IMR-90 (cell line): ENCODE results near the gene TAS2R40. TPM values are rescaled to one million over a fixed set of nuclear protein-coding genes. Genes with fewer than 3 reads are reported as not detected.

Source experiments
- ATAC-seq: fragments of 200-7000 bp; cut with Tn5 transposase; 2 replicates; pipeline ENCODE4 v1.9.1; 2020; ENCODE audit warnings: low read depth, mild to moderate bottlenecking, moderate library complexity
- BruUV-seq: library from RNA; stranded (reverse); fragments of 400-500 nt; replicated peaks from 2 replicates; lab custom pipeline; 2021; lab: Mats Ljungman, UMichigan
- CTCF ChIA-PET: fragments of 300-600 bp; formaldehyde crosslinking; extraction: SDS; loops from one replicate; lab custom pipeline; 2021; ENCODE audit warnings: antibody characterized with exemption; lab: Yijun Ruan, JAX
- POLR2A ChIA-PET: fragments of 300-600 bp; sonication (Branson Sonifier 250); formaldehyde crosslinking; loops from one replicate; lab custom pipeline; 2022; ENCODE audit warnings: antibody characterized with exemption; ENCODE audit not compliant: unreplicated experiment; lab: Charles Lee
- DNase-seq: peaks from one replicate; pipeline ENCODE4 v3.0.0; 2013
- H2AFZ ChIP-seq: replicated peaks from 2 replicates; pipeline ENCODE3; 2013; ENCODE audit warnings: low read length, mild to moderate bottlenecking; ENCODE audit not compliant: poor library complexity
- H2AK5ac ChIP-seq: 2 replicates; pipeline ENCODE4 v1.6.1; 2013; ENCODE audit warnings: low read depth, low read length, inconsistent platforms
- H2AK9ac ChIP-seq: replicated peaks from 2 replicates; pipeline ENCODE3; 2013; ENCODE audit warnings: mild to moderate bottlenecking, low read depth, low read length, moderate library complexity; ENCODE audit not compliant: poor library complexity
- H2BK120ac ChIP-seq: 2 replicates; pipeline ENCODE4 v1.6.1; 2013; ENCODE audit warnings: low read depth, low read length, inconsistent platforms
- H2BK15ac ChIP-seq: 3 replicates; pipeline ENCODE4 v1.6.1; 2013; ENCODE audit warnings: low read depth, low read length, inconsistent platforms
- H2BK20ac ChIP-seq: 2 replicates; pipeline ENCODE4 v1.6.1; 2013; ENCODE audit warnings: low read depth, mild to moderate bottlenecking, inconsistent platforms, low read length, moderate library complexity
- H2BK5ac ChIP-seq: 2 replicates; pipeline ENCODE4 v1.6.1; 2013; ENCODE audit warnings: mild to moderate bottlenecking, low read depth, low read length, inconsistent platforms; ENCODE audit not compliant: poor library complexity, severe bottlenecking
- H3K14ac ChIP-seq: replicated peaks from 2 replicates; pipeline ENCODE4 v1.6.1; 2013; ENCODE audit warnings: low read depth, low read length, inconsistent platforms
- H3K18ac ChIP-seq: 2 replicates; pipeline ENCODE4 v1.6.1; 2013; ENCODE audit warnings: low read depth, low read length, control low read depth
- H3K23ac ChIP-seq: 2 replicates; pipeline ENCODE4 v1.6.1; 2013; ENCODE audit warnings: low read depth, low read length, inconsistent platforms
- H3K27ac ChIP-seq: 2 replicates; pipeline ENCODE4 v1.5.1; 2013; ENCODE audit warnings: mild to moderate bottlenecking, control low read depth, low read length; ENCODE audit not compliant: insufficient read depth
- H3K27me3 ChIP-seq: 2 replicates; pipeline ENCODE4 v1.6.1; 2013; ENCODE audit warnings: low read length; ENCODE audit not compliant: control insufficient read depth, insufficient read depth
- H3K36me3 ChIP-seq: 2 replicates; pipeline ENCODE4 v1.6.1; 2013; ENCODE audit warnings: low read length, mixed read lengths; ENCODE audit not compliant: control insufficient read depth, insufficient read depth
- H3K4ac ChIP-seq: 2 replicates; pipeline ENCODE4 v1.6.1; 2013; ENCODE audit warnings: low read depth, low read length, inconsistent platforms
- H3K4me1 ChIP-seq: 2 replicates; pipeline ENCODE4 v1.6.1; 2013; ENCODE audit warnings: low read length, mixed read lengths; ENCODE audit not compliant: control insufficient read depth, insufficient read depth
- H3K4me2 ChIP-seq: 2 replicates; pipeline ENCODE4 v1.6.1; 2013; ENCODE audit warnings: low read depth, mild to moderate bottlenecking, control low read depth, low read length, moderate library complexity
- H3K4me3 ChIP-seq: 2 replicates; pipeline ENCODE4 v1.5.1; 2013; ENCODE audit warnings: low read depth, mild to moderate bottlenecking, control low read depth, low read length, moderate library complexity; ENCODE audit not compliant: insufficient read depth
- H3K56ac ChIP-seq: 2 replicates; pipeline ENCODE4 v1.6.1; 2013; ENCODE audit warnings: low read length, inconsistent platforms; ENCODE audit not compliant: insufficient read depth; ENCODE audit errors: extremely low read depth
- H3K79me1 ChIP-seq, 2 experiments: 2 replicates each; pipeline ENCODE4 v1.6.1; 2013; ENCODE audit warnings: low read length in 2 of 2, inconsistent platforms in 1 of 2, low read depth in 1 of 2
- H3K9ac ChIP-seq: 2 replicates; pipeline ENCODE4 v1.6.1; 2013; ENCODE audit warnings: low read depth, low read length, control low read depth
- H3K9me1 ChIP-seq: 2 replicates; pipeline ENCODE4 v1.6.1; 2013; ENCODE audit warnings: low read length, inconsistent platforms; ENCODE audit not compliant: insufficient read depth
- H3K9me3 ChIP-seq: 2 replicates; pipeline ENCODE4 v1.6.1; 2013; ENCODE audit warnings: low read length; ENCODE audit not compliant: control insufficient read depth, insufficient read depth
- H4K20me1 ChIP-seq: 2 replicates; pipeline ENCODE4 v1.6.1; 2013; ENCODE audit warnings: low read length, inconsistent platforms; ENCODE audit not compliant: insufficient read depth
- H4K5ac ChIP-seq: 2 replicates; pipeline ENCODE4 v1.6.1; 2013; ENCODE audit warnings: mild to moderate bottlenecking, low read depth, low read length, control low read depth
- H4K8ac ChIP-seq, 2 experiments: 2 replicates each; pipeline ENCODE4 v1.6.1; 2013; ENCODE audit warnings: low read depth in 2 of 2, low read length in 2 of 2, control low read depth in 1 of 2, inconsistent platforms in 1 of 2
- H4K91ac ChIP-seq: 2 replicates; pipeline ENCODE4 v1.6.1; 2013; ENCODE audit warnings: low read depth, low read length, inconsistent platforms; ENCODE audit not compliant: insufficient read depth
- BHLHE40 ChIP-seq: fragments of 150-350 bp; IDR thresholded peaks from 2 replicates; pipeline ENCODE4 v1.6.1; 2016; ENCODE audit warnings: mild to moderate bottlenecking, low read depth, low read length
- CEBPB ChIP-seq: IDR thresholded peaks from 2 replicates; pipeline ENCODE4 v1.6.1; 2012; ENCODE audit warnings: low read depth, low read length, improper control_type of control experiment
- FOS ChIP-seq: fragments of 150-350 bp; IDR thresholded peaks from 2 replicates; pipeline ENCODE4 v1.6.1; 2016; ENCODE audit warnings: low read depth, low read length
- MAFK ChIP-seq: IDR thresholded peaks from 2 replicates; pipeline ENCODE4 v1.6.1; 2012; ENCODE audit warnings: low read depth, low read length, improper control_type of control experiment
- MAZ ChIP-seq: IDR thresholded peaks from 2 replicates; pipeline ENCODE4 v1.6.1; 2012; ENCODE audit warnings: low read depth, mild to moderate bottlenecking, low read length, improper control_type of control experiment, moderate library complexity, borderline replicate concordance
- MXI1 ChIP-seq: IDR thresholded peaks from 2 replicates; pipeline ENCODE4 v1.6.1; 2012; ENCODE audit warnings: low read depth, mild to moderate bottlenecking, low read length, moderate library complexity, borderline replicate concordance
- NFE2L2 ChIP-seq: fragments of 150-350 bp; IDR thresholded peaks from 2 replicates; pipeline ENCODE4 v1.6.1; 2016; ENCODE audit warnings: low read depth, mild to moderate bottlenecking, low read length
- POLR2A ChIP-seq: IDR thresholded peaks from 2 replicates; pipeline ENCODE4 v1.6.1; 2012; ENCODE audit warnings: mild to moderate bottlenecking, low read depth, low read length
- RAD21 ChIP-seq: IDR thresholded peaks from 2 replicates; pipeline ENCODE4 v1.6.1; 2012; ENCODE audit warnings: low read length, improper control_type of control experiment
- RCOR1 ChIP-seq: IDR thresholded peaks from 2 replicates; pipeline ENCODE4 v1.6.1; 2012; ENCODE audit warnings: mild to moderate bottlenecking, low read length, improper control_type of control experiment; ENCODE audit not compliant: insufficient replicate concordance
- RFX5 ChIP-seq: IDR thresholded peaks from 2 replicates; pipeline ENCODE4 v1.8.0; 2012; ENCODE audit warnings: low read depth, mild to moderate bottlenecking, low read length, moderate library complexity
- SMC3 ChIP-seq: fragments of 150-350 bp; IDR thresholded peaks from 2 replicates; pipeline ENCODE4 v1.6.1; 2016; ENCODE audit warnings: low read depth, mild to moderate bottlenecking, antibody characterized with exemption, low read length, moderate library complexity
- WGBS, 2 experiments: methylation state at CpG; one replicate each; pipeline versions ENCODE4 v1.1.5 to v1.1.7; 2013; ENCODE audit warnings: missing lambda C conversion rate in 2 of 2; ENCODE audit not compliant: insufficient read length in 1 of 2; ENCODE audit errors: extremely low coverage in 2 of 2; 5-methylcytosine and 5-hydroxymethylcytosine counted together
- dilution Hi-C: fragments of 300-500 bp; cut with HindIII; formaldehyde crosslinking; loops from one replicate; pipeline ENCODE4 v1.14.3; 2018; ENCODE audit warnings: low sequenced_read_pairs; ENCODE audit not compliant: unreplicated experiment
- in situ Hi-C: fragments of 300-500 bp; cut with MboI; formaldehyde crosslinking; loops from 3 replicates; pipeline ENCODE4 v1.14.3; 2019; ENCODE audit warnings: low sequenced_read_pairs, inconsistent platforms, mixed read lengths
- intact Hi-C: fragments of 100-400 bp; cut with micrococcal nuclease; formaldehyde crosslinking; loops from 2 replicates; pipeline ENCODE4 v1.10.0; 2022
- polyA plus RNA-seq, 3 experiments: library from polyadenylated mRNA; depleted of rRNA; stranded (reverse); fragments of >200 nt; gene quantifications; 2 replicates each; pipeline ENCODE4 v1.2.3, GENCODE V29; 2012; ENCODE audit warnings: low replicate concordance in 1 of 3
- total RNA-seq: library from RNA; depleted of rRNA; stranded (reverse); fragments of >200 nt; gene quantifications from 2 replicates; pipeline ENCODE4 v1.2.3, GENCODE V29; 2012

Gene TAS2R40
- total and polyA plus RNA-seq, 2 of the 4 experiments (the other 2 are of a cell fraction) = not detected

DNA sequence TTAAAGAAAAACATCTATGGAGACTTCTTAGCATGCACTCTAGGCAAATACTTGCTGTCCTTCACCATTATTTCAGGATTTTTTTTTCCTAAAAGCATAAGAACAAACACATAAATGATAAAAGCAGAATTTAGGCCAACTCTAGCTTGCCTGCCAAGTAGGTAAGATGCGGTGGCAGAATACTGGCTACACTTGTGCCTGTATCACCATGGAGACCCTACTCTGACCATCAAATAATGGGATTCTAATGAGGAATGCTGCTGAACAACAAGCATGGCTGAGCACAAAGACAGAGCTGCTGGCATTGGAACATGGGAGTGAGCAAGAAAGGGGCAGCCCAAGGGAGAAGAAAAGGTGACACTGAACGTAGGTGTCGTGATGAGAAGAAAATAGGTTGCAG is 18.5 kb upstream of the TAS2R40 start:
- Histone ChIP-seq H4K8ac (no peak overlapping the region), H3K4me1 (no peaks in the 10 kb centered on the region), H2BK20ac (no peak overlapping the region), H4K20me1 (no peaks in the 10 kb centered on the region), H2BK120ac (no peak overlapping the region), H3K27me3 (no peaks in the 10 kb centered on the region), H3K23ac (no peak overlapping the region), H3K18ac (no peak overlapping the region), H3K56ac (no peak overlapping the region), H2AFZ (no peak overlapping the region), H2AK5ac (no peak overlapping the region), H4K5ac (no peak overlapping the region), H3K79me1 (no peaks in the 10 kb centered on the region), H3K4me2 (no peak overlapping the region), H4K91ac (no peak overlapping the region), H3K36me3 (no peaks in the 10 kb centered on the region), H2BK5ac (no peak overlapping the region), H3K4me3 (no peak overlapping the region), H2AK9ac (no peak overlapping the region), H2BK15ac (no peak overlapping the region), H3K27ac (no peak overlapping the region), H3K14ac (no peak overlapping the region), H3K9me3 (no peaks in the 10 kb centered on the region), H3K4ac (no peak overlapping the region), H3K9me1 (no peaks in the 10 kb centered on the region), H3K9ac (no peak overlapping the region)
- ATAC-seq (no peak), DNase-seq (no peak)
- intact Hi-C loops (no loop called here), dilution Hi-C loops (no loop called here), in situ Hi-C loops (loop anchor here (25.0 kb wide), 1 partner anchor 866 kb away; no protein-coding TSS in a partner anchor)
- TF ChIP-seq POLR2A = no peak
- no peak for TF ChIP-seq MXI1
- no peak for TF ChIP-seq RFX5
- no peak for TF ChIP-seq FOS
- TF ChIP-seq MAZ = no peak
- no peak for TF ChIP-seq SMC3
- TF ChIP-seq BHLHE40 = no peak
- no peak for TF ChIP-seq CEBPB
- TF ChIP-seq RAD21 = no peak
- no peak for TF ChIP-seq NFE2L2
- no peak for TF ChIP-seq RCOR1
- TF ChIP-seq MAFK = no peak
- BruUV-seq = no TSS peak
- ChIA-PET POLR2A (no interaction called here), CTCF (interaction anchor here (2.6 kb wide), 1 partner anchor 12 kb away, joined by 13 read pairs; no protein-coding TSS in a partner anchor)
- whole genome bisulfite sequencing, 2 experiments = no CpG with 5 or more reads among the region's 3 CpGs
